Vagina (tissue), 2 donors: ENCODE data around the gene CCDC201. TPM values are rescaled to one million over a fixed set of nuclear protein-coding genes. Genes with fewer than 3 reads are reported as not detected.

Experiments
- DNase-seq, 2 donors: peaks; one replicate each; pipeline ENCODE4 v3.0.0-alpha.2; 2017; ENCODE audit errors: extremely low spot score in 2 of 2
- H3K27ac ChIP-seq: fragments of 200-600 bp; sonication (generic); one replicate; pipeline ENCODE4 v1.5.1; 2019
- H3K27me3 ChIP-seq: fragments of 200-600 bp; sonication (generic); one replicate; pipeline ENCODE4 v1.5.1; 2019
- H3K36me3 ChIP-seq, 2 donors: fragments of 200-600 bp; sonication (generic); one replicate each; pipeline ENCODE4 v1.5.1; 2017 to 2019
- H3K4me1 ChIP-seq: fragments of 200-600 bp; sonication (generic); one replicate; pipeline ENCODE4 v1.5.1; 2019
- H3K4me3 ChIP-seq, 2 donors: fragments of 200-600 bp; sonication (generic); 1 replicate in 1 of 2; 2 replicates in 1 of 2; pipeline ENCODE4 v1.5.1; 2016 to 2019
- H3K9me3 ChIP-seq: fragments of 200-600 bp; sonication (generic); one replicate; pipeline ENCODE4 v1.5.1; 2019
- CTCF ChIP-seq, 3 experiments: fragments of 450-650 bp in 2 of 3; fragments of 200-600 bp in 1 of 3; sonication (generic) in 1 of 3; IDR thresholded peaks; one replicate each; pipeline ENCODE4 v1.5.1; 2017 to 2019; ENCODE audit warnings: antibody characterized with exemption in 3 of 3, mild to moderate bottlenecking in 2 of 3, moderate library complexity in 2 of 3
- POLR2A ChIP-seq, 2 donors: fragments of 450-650 bp; IDR thresholded peaks; one replicate each; pipeline ENCODE4 v1.6.1; 2017; ENCODE audit warnings: antibody characterized with exemption in 2 of 2, mild to moderate bottlenecking in 2 of 2, moderate library complexity in 2 of 2
- POLR2AphosphoS5 ChIP-seq, 2 donors: sonication (generic); formaldehyde crosslinking; IDR thresholded peaks; one replicate each; pipeline ENCODE4 v1.9.0; 2017; ENCODE audit warnings: antibody characterized with exemption in 2 of 2, mild to moderate bottlenecking in 2 of 2, low read depth in 1 of 2; ENCODE audit not compliant: insufficient read depth in 1 of 2
- intact Hi-C: fragments of 100-400 bp; cut with DNase I; formaldehyde crosslinking; loops from one replicate; pipeline ENCODE4 v1.15.1; 2023
- total RNA-seq: library from RNA; depleted of rRNA; stranded (reverse); fragments of >200 nt; gene quantifications from one replicate; pipeline ENCODE4 v1.2.3, GENCODE V29; 2016

The CCDC201 gene
- total RNA-seq, 1 donor from 2014 or later: not detected

GRCh38 chr7:45882465-45882810 is 9.6 kb upstream of the CCDC201 start:
- DNase-seq: no peak
- TF ChIP-seq POLR2A (IDR thresholded peaks at IDR 0.05) (no peak), POLR2AphosphoS5 (IDR thresholded peaks at IDR 0.05; ENCODE audit: insufficient read depth in 1 of 2, low read depth in 1 of 2) (no peak), CTCF (IDR thresholded peaks at IDR 0.05) (no peak)
- Histone ChIP-seq H3K36me3 (no peaks in the 10 kb centered on the region), H3K4me3 (no peak overlapping the region), H3K4me1 (no peaks in the 10 kb centered on the region), H3K27ac (no peak overlapping the region), H3K9me3 (peaks cover 7% of the 10 kb centered on the region), H3K27me3 (no peaks in the 10 kb centered on the region)
- intact Hi-C loops: no loop called here

DNA sequence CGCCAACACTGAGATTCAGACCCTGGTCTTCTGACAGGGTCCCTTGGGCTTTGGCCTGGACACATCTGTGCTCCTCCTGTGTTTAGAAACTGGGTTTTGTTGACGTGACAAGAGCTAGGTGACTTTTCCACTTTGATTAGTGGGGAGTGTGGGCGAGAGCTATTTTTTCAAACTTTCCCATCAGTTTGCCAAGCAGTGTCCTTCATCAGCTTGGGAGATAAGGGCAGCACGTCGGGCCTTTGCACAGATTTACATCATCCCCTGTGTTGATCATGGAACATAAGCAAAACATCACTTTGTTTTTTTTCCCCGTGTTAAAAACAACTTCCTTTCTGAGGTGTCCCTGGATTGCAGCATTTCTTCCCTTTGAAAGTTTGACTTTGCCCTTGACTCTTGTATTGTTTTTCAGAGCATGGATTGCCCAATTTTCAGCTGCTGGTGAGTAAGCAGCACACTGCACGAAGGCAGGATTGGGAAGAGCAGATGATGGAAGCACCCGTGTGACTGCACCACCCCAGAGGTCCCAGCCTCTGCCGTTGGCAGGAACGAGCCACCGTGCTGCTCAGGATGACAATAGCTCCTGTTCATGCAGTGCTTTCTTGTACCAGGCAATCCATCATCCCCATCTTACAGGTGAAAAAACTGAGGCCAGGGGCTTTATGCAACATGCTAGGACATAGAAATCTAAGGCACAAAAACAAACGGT is 9.0 kb upstream of the CCDC201 start:
- no peak overlapping the region for H3K27ac ChIP-seq
- intact Hi-C loops: no loop called here
- H3K27me3 ChIP-seq: no peaks in the 10 kb centered on the region
- H3K36me3 ChIP-seq: no peaks in the 10 kb centered on the region
- no peak overlapping the region for H3K4me3 ChIP-seq
- TF ChIP-seq POLR2A (IDR thresholded peaks at IDR 0.05) (no peak), CTCF (IDR thresholded peaks at IDR 0.05) (no peak), POLR2AphosphoS5 (IDR thresholded peaks at IDR 0.05; ENCODE audit: insufficient read depth in 1 of 2, low read depth in 1 of 2) (no peak)
- H3K4me1 ChIP-seq: no peaks in the 10 kb centered on the region
- no peak for DNase-seq
- peaks cover 7% of the 10 kb centered on the region for H3K9me3 ChIP-seq

- TF ChIP-seq POLR2A (IDR thresholded peaks at IDR 0.05) (no peak), POLR2AphosphoS5 (IDR thresholded peaks at IDR 0.05; ENCODE audit: insufficient read depth in 1 of 2, low read depth in 1 of 2) (no peak), CTCF (IDR thresholded peaks at IDR 0.05) (no peak)
- intact Hi-C loops: no loop called here
- peaks cover 7% of the 10 kb centered on the region for H3K9me3 ChIP-seq
- H3K27me3 ChIP-seq: no peaks in the 10 kb centered on the region
- H3K4me3 ChIP-seq: no peak overlapping the region
- no peak overlapping the region for H3K27ac ChIP-seq
- H3K4me1 ChIP-seq: no peaks in the 10 kb centered on the region
- no peak for DNase-seq
- no peaks in the 10 kb centered on the region for H3K36me3 ChIP-seq
Measured at GRCh38 chr7:45881280-45881758, 8.4 kb upstream of the CCDC201 start.

- H3K9me3 ChIP-seq: peaks cover 7% of the 10 kb centered on the region
- no peak overlapping the region for H3K27ac ChIP-seq
- H3K36me3 ChIP-seq: no peaks in the 10 kb centered on the region
- no peak for DNase-seq
- no peaks in the 10 kb centered on the region for H3K4me1 ChIP-seq
- no peaks in the 10 kb centered on the region for H3K27me3 ChIP-seq
- intact Hi-C loops: no loop called here
- no peak overlapping the region for H3K4me3 ChIP-seq
- TF ChIP-seq POLR2AphosphoS5 (IDR thresholded peaks at IDR 0.05; ENCODE audit: insufficient read depth in 1 of 2, low read depth in 1 of 2) (no peak), POLR2A (IDR thresholded peaks at IDR 0.05) (no peak), CTCF (IDR thresholded peaks at IDR 0.05) (no peak)
Measured at GRCh38 chr7:45880433-45880860, 7.6 kb upstream of the CCDC201 start.

DNA sequence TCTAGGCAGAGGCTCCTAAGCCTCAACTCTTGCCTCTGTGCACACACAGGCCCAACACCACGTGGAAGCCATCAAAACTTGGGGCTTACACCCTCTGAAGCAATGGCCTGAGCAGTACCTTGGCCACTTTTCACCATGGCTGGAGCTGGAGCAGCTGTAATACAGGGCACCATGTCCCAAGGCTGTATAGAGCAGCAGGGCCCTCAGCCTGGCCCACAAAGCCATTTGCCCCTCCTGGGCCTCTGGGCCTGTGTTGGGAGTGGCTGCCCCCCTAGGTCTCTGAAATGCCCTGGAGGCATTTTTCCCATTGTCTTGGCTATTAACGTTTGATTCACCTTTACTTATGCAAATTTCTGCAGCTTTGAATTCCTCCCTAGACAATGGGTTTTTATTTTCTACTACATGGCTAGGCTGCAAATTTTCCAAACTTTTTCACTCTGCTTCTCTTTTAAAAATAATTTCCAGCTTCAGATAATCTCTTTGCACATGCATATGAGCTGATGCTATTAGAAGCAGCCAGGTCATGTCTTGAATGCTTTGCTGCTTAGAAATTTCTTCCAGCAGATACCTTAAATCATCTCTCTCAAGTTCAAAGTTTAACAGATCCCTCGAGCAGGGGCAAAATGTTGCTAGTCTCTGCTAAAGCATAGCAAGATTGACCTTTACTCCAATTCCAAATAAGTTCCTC is 5.7 kb upstream of the CCDC201 start:
- intact Hi-C loops: no loop called here
- H3K27me3 ChIP-seq: no peaks in the 10 kb centered on the region
- DNase-seq: no peak
- peaks cover 7% of the 10 kb centered on the region for H3K9me3 ChIP-seq
- no peaks in the 10 kb centered on the region for H3K4me1 ChIP-seq
- H3K36me3 ChIP-seq: no peaks in the 10 kb centered on the region
- H3K27ac ChIP-seq: no peak overlapping the region
- TF ChIP-seq POLR2AphosphoS5 (IDR thresholded peaks at IDR 0.05; ENCODE audit: insufficient read depth in 1 of 2, low read depth in 1 of 2): no peak
- TF ChIP-seq CTCF (IDR thresholded peaks at IDR 0.05): no peak
- TF ChIP-seq POLR2A (IDR thresholded peaks at IDR 0.05): no peak
- H3K4me3 ChIP-seq: no peak overlapping the region
